HG03442 (cell line): Measurements from ENCODE around the gene GMCL1.
"Not testable (repeated sequence)": the region's sequence is repeated elsewhere in the genome, so short reads cannot be mapped to it uniquely, and the experiment has no call there.

ENCODE experiments used
- ATAC-seq: cut with Tn5 transposase; IDR thresholded peaks from one replicate; pipeline ENCODE4 v1.9.1; 2021; ENCODE audit warnings: mild to moderate bottlenecking, moderate library complexity; ENCODE audit not compliant: unreplicated experiment

Gene GMCL1

GRCh38 chr2:69805887-69806286 lies 23.6 kb upstream of the GMCL1 start:
- ATAC-seq: no peak

- no peak for ATAC-seq
Observed at GRCh38 chr2:69807821-69808540, 21.5 kb upstream of the GMCL1 start.

- ATAC-seq: no peak
Observed at GRCh38 chr2:69810550-69810949, 18.9 kb upstream of the GMCL1 start.

- no peak for ATAC-seq
Observed at GRCh38 chr2:69811018-69811417, 18.4 kb upstream of the GMCL1 start.

- no peak for ATAC-seq
Observed at GRCh38 chr2:69811591-69811990, 17.9 kb upstream of the GMCL1 start.

GRCh38 chr2:69815717-69816116 lies 13.7 kb upstream of the GMCL1 start:
- ATAC-seq: no peak

GRCh38 chr2:69816923-69817542 lies 12.4 kb upstream of the GMCL1 start:
- no peak for ATAC-seq

GRCh38 chr2:69817729-69818501 lies 11.5 kb upstream of the GMCL1 start:
- no peak for ATAC-seq

- no peak for ATAC-seq
Observed at GRCh38 chr2:69827796-69828540, 1.5 kb upstream of the GMCL1 start.

GRCh38 chr2:69828938-69829255 lies 563 bp upstream of the GMCL1 start:
- ATAC-seq: no peak

GRCh38 chr2:69830045-69830905 lies 815 bp downstream of the GMCL1 start:
- ATAC-seq: peak; percentile 16

GRCh38 chr2:69830906-69831241 lies 1.4 kb downstream of the GMCL1 start:
- not testable (repeated sequence) for ATAC-seq

- no peak for ATAC-seq
Observed at GRCh38 chr2:69831354-69831905, 2.0 kb downstream of the GMCL1 start.

- ATAC-seq: no peak
Observed at GRCh38 chr2:69833752-69834151, 4.3 kb downstream of the GMCL1 start.

GRCh38 chr2:69835666-69836065 lies 6.2 kb downstream of the GMCL1 start:
- ATAC-seq: no peak

GRCh38 chr2:69836316-69836715 lies 6.9 kb downstream of the GMCL1 start:
- no peak for ATAC-seq

GRCh38 chr2:69837533-69837932 lies 8.1 kb downstream of the GMCL1 start:
- no peak for ATAC-seq

GRCh38 chr2:69843993-69844392 lies 14.5 kb downstream of the GMCL1 start:
- no peak for ATAC-seq

- ATAC-seq: no peak
Observed at GRCh38 chr2:69844560-69844959, 15.1 kb downstream of the GMCL1 start.
